DND-41 (cell line): ENCODE measurements around the gene CDC25C.

ENCODE experiments used
- EZH2 ChIP-seq: IDR thresholded peaks from 3 replicates; pipeline ENCODE4 v1.6.1; 2012; ENCODE audit warnings: borderline replicate concordance, low read depth, mild to moderate bottlenecking, moderate library complexity, low read length, inconsistent platforms; ENCODE audit not compliant: severe bottlenecking
- TF ChIP-seq, protein P1 (sequence below): IDR thresholded peaks from 2 replicates; pipeline ENCODE4 v1.5.1; 2012; ENCODE audit warnings: borderline replicate concordance, low read length, moderate library complexity, mild to moderate bottlenecking; ENCODE audit not compliant: poor library complexity, severe bottlenecking; ENCODE audit errors: extremely low read depth

DNA sequence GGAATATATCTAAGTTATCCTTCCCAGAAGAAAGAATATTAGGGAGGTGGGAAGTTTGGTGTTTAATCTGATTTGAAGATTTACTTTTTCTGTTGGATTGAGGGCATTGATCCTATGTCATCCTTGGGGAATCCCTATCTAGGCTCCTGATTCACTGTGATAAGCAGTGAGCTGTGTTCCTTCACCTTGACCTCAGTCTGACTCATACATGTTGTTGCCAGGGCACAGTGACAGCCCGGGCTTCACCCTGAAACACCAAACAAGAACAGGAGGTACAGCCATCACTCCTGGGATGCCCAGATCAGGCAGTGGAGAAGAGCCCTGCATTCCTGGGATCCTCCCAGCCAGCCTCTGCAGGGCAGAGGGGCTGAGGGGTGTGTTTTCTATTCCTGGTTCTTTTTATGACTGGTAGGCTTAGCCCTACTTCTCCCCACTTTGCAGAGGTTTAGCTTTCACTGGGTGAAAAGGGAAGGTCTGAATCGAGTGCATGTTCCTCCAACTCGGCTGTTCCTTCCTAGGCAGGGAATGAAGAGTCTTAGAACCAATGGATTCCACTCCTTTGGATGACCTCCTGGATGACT lies 3.4 kb upstream of the CDC25C start:
- TF ChIP-seq, protein P1, sequence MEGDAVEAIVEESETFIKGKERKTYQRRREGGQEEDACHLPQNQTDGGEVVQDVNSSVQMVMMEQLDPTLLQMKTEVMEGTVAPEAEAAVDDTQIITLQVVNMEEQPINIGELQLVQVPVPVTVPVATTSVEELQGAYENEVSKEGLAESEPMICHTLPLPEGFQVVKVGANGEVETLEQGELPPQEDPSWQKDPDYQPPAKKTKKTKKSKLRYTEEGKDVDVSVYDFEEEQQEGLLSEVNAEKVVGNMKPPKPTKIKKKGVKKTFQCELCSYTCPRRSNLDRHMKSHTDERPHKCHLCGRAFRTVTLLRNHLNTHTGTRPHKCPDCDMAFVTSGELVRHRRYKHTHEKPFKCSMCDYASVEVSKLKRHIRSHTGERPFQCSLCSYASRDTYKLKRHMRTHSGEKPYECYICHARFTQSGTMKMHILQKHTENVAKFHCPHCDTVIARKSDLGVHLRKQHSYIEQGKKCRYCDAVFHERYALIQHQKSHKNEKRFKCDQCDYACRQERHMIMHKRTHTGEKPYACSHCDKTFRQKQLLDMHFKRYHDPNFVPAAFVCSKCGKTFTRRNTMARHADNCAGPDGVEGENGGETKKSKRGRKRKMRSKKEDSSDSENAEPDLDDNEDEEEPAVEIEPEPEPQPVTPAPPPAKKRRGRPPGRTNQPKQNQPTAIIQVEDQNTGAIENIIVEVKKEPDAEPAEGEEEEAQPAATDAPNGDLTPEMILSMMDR, result no peak
- no peak for TF ChIP-seq EZH2
